ENCODE data around the gene IPMK.

GRCh38 chr10:58291538-58292174 is 24.0 kb upstream of the IPMK start:
- TF ChIP-seq CTCF (IDR thresholded peaks at IDR 0.05) (peak; percentile 69 to 74 (median 71)), POLR2AphosphoS5 (IDR thresholded peaks at IDR 0.05) (no peak)

Measured in esophagus muscularis mucosa (tissue), 3 donors.